HepG2 (cell line): ENCODE results near the gene KRTAP25-1. TPM values are rescaled to one million over a fixed set of nuclear protein-coding genes. Genes with fewer than 3 reads are reported as not detected.

Source experiments
- ATAC-seq: fragments of 200-7000 bp; cut with Tn5 transposase; 3 replicates; pipeline ENCODE4 v1.9.1; 2020; ENCODE audit warnings: mild to moderate bottlenecking, moderate library complexity
- BruUV-seq: library from RNA; stranded (reverse); fragments of 400-500 nt; replicated peaks from 2 replicates; lab custom pipeline; 2021; lab: Mats Ljungman, UMichigan
- CTCF ChIA-PET: fragments of 300-600 bp; formaldehyde crosslinking; extraction: SDS; loops from one replicate; lab custom pipeline; 2021; ENCODE audit warnings: low total read pairs, inconsistent platforms, low intra/inter-chr PET ratio; lab: Yijun Ruan, JAX
- POLR2A ChIA-PET: fragments of 350-600 bp; sonication (Branson Sonifier 250); formaldehyde crosslinking; loops from one replicate; lab custom pipeline; 2020; ENCODE audit warnings: antibody characterized with exemption, inconsistent platforms; lab: Yijun Ruan, JAX
- DNase-seq: peaks from one replicate; pipeline ENCODE4 v3.0.0-alpha.2; 2015; ENCODE audit warnings: low spot score
- FAIRE-seq: peaks from 3 replicates; lab custom pipeline; 2011; peaks lifted over from hg19 to GRCh38; lab: Jason Lieb, UNC
- H2AFZ ChIP-seq: one replicate; pipeline ENCODE4 v1.6.1; 2011; ENCODE audit warnings: low read length, inconsistent platforms
- H3K27ac ChIP-seq: fragments of 300-600 bp; 3 replicates; pipeline ENCODE4 v1.8.0; 2011; ENCODE audit warnings: mixed run types, mild to moderate bottlenecking, mixed read lengths, low read length, inconsistent platforms; ENCODE audit not compliant: insufficient read depth; ENCODE audit errors: extremely low read length
- H3K27me3 ChIP-seq, 2 experiments: fragments of 200-600 bp in 1 of 2; 2 replicates in 1 of 2; 3 replicates in 1 of 2; pipeline versions ENCODE4 v1.6.0 to v1.8.0; 2011; ENCODE audit warnings: low read length in 2 of 2, mild to moderate bottlenecking in 2 of 2, moderate library complexity in 2 of 2, inconsistent platforms in 1 of 2; ENCODE audit not compliant: insufficient read depth in 2 of 2, control insufficient read depth in 1 of 2
- H3K36me3 ChIP-seq, 2 experiments: fragments of 200-600 bp in 1 of 2; replicated peaks in 1 of 2; 2 replicates in 1 of 2; 3 replicates in 1 of 2; pipeline versions ENCODE4 v1.5.1 to v1.8.0; 2011; ENCODE audit warnings: low read length in 2 of 2, inconsistent platforms in 1 of 2; ENCODE audit not compliant: insufficient read depth in 2 of 2, control insufficient read depth in 1 of 2
- H3K4me1 ChIP-seq: 2 replicates; pipeline ENCODE4 v1.5.1; 2012; ENCODE audit warnings: low read length, inconsistent platforms; ENCODE audit not compliant: insufficient read depth
- H3K4me2 ChIP-seq: 2 replicates; pipeline ENCODE4 v1.6.0; 2011; ENCODE audit warnings: low read depth, low read length, inconsistent platforms
- H3K4me3 ChIP-seq, 3 experiments: fragments of 200-600 bp in 1 of 3; sonication (generic), shearing (Covaris generic) in 1 of 3; replicated peaks in 1 of 3; 2 replicates each; pipeline ENCODE4 v1.5.1; 2011 to 2016; ENCODE audit warnings: low read length in 3 of 3, inconsistent platforms in 2 of 3, low read depth in 2 of 3, mild to moderate bottlenecking in 2 of 3, control low read depth in 1 of 3, mixed read lengths in 1 of 3; ENCODE audit not compliant: insufficient read depth in 1 of 3
- H3K79me2 ChIP-seq: one replicate; pipeline ENCODE4 v1.6.1; 2011; ENCODE audit warnings: low read length, inconsistent platforms; ENCODE audit not compliant: insufficient read depth
- H3K9ac ChIP-seq: 2 replicates; pipeline ENCODE4 v1.6.0; 2011; ENCODE audit warnings: mild to moderate bottlenecking, low read depth, low read length, inconsistent platforms; ENCODE audit not compliant: insufficient read depth
- H3K9me3 ChIP-seq: 2 replicates; pipeline ENCODE4 v1.5.1; 2012; ENCODE audit warnings: mild to moderate bottlenecking, low read length
- H4K20me1 ChIP-seq: 2 replicates; pipeline ENCODE4 v1.6.0; 2011; ENCODE audit warnings: inconsistent platforms, mild to moderate bottlenecking, low read length, moderate library complexity; ENCODE audit not compliant: insufficient read depth
- EEA1 ChIP-seq: sonication (generic); formaldehyde crosslinking; IDR thresholded peaks from 2 replicates; pipeline ENCODE4 v1.5.1; 2020; ENCODE audit warnings: mild to moderate bottlenecking, missing genetic modification reagents, borderline replicate concordance
- NFIC ChIP-seq: IDR thresholded peaks from 2 replicates; pipeline ENCODE4 v1.6.1; 2012; ENCODE audit warnings: mild to moderate bottlenecking, low read length, inconsistent platforms
- SATB2 ChIP-seq: sonication (generic); formaldehyde crosslinking; IDR thresholded peaks from 2 replicates; pipeline ENCODE4 v1.5.0; 2020; ENCODE audit warnings: missing genetic modification reagents
- SIN3A ChIP-seq: IDR thresholded peaks from 2 replicates; pipeline ENCODE4 v1.6.1; 2011; ENCODE audit warnings: low read depth, mild to moderate bottlenecking, control low read depth, low read length, borderline replicate concordance
- ZBTB49 ChIP-seq: sonication (generic); formaldehyde crosslinking; IDR thresholded peaks from 2 replicates; pipeline ENCODE4 v1.4.0; 2020; ENCODE audit warnings: missing genetic modification reagents, borderline replicate concordance
- ZNF280D ChIP-seq: sonication (generic); formaldehyde crosslinking; IDR thresholded peaks from 2 replicates; pipeline ENCODE4 v1.5.1; 2020; ENCODE audit warnings: mild to moderate bottlenecking, missing genetic modification reagents
- ZNF782 ChIP-seq: sonication (generic); formaldehyde crosslinking; IDR thresholded peaks from 2 replicates; pipeline ENCODE4 v1.4.0; 2020; ENCODE audit warnings: missing genetic modification reagents, mild to moderate bottlenecking, borderline replicate concordance
- WGBS: methylation state at CpG from one replicate; pipeline ENCODE4 v1.1.6; 2017; ENCODE audit warnings: low lambda C conversion rate; 5-methylcytosine and 5-hydroxymethylcytosine counted together
- in situ Hi-C: cut with HindIII; loops from 2 replicates; pipeline ENCODE4 v1.10.0; 2017; ENCODE audit warnings: low pct_unique_long_range_greater_than_20kb; ENCODE audit not compliant: extremely low pct_ligation_motif_present
- intact Hi-C: fragments of 100-400 bp; cut with micrococcal nuclease; formaldehyde crosslinking; loops from one replicate; pipeline ENCODE4 v1.10.0; 2022; ENCODE audit not compliant: unreplicated experiment
- polyA plus RNA-seq, 8 experiments: library from polyadenylated mRNA; depleted of rRNA in 3 of 8; stranded (reverse) in 7 of 8; unstranded in 1 of 8; fragments of >200 nt; fragmentation: Illumina TruSeq in 4 of 8; extraction: Trizol in 4 of 8; gene quantifications; 2 replicates each; pipeline versions ENCODE4 v1.2.1 to v1.2.3, GENCODE V29; 2011 to 2016; ENCODE audit warnings: low read depth in 4 of 8, missing spikeins in 1 of 8, mixed read lengths in 1 of 8; ENCODE audit not compliant: insufficient read depth in 1 of 8
- total RNA-seq, 5 experiments: library from RNA; depleted of rRNA; stranded (reverse); fragments of >200 nt; fragmentation: Illumina TruSeq; extraction: Trizol; gene quantifications; 2 replicates each; pipeline ENCODE4 v1.2.3, GENCODE V29; 2016; ENCODE audit warnings: low read depth in 1 of 5

The KRTAP25-1 gene
- total and polyA plus RNA-seq, 2 of the 13 experiments (the other 11 are each of a cell fraction or from before 2014, with no cell fraction given), result not detected

GRCh38 chr21:30249936-30250335, 39.4 kb downstream of the KRTAP25-1 start (continued):
- TF ChIP-seq ZNF280D (CRISPR knock-in tag), result no peak
- no peak for TF ChIP-seq SIN3A
- no peak for TF ChIP-seq ZBTB49
- no peak for TF ChIP-seq ZNF782 (CRISPR knock-in tag)
- TF ChIP-seq NFIC, result no peak

- peaks cover 79% of the 10 kb centered on the region for H3K9me3 ChIP-seq
- no peak overlapping the region for H3K9ac ChIP-seq
- no peak for TF ChIP-seq EEA1 (CRISPR knock-in tag)
- TF ChIP-seq SATB2 (CRISPR knock-in tag), result no peak
- in situ Hi-C loops, result no loop called here
- H3K36me3 ChIP-seq, result no peaks in the 10 kb centered on the region
- FAIRE-seq, result no peak
- H3K4me1 ChIP-seq, result no peaks in the 10 kb centered on the region
- no peak for DNase-seq
- H3K4me3 ChIP-seq, result no peak overlapping the region
- BruUV-seq, result no TSS peak
- 46% methylated on average over 9 of the region's 9 CpGs for WGBS
- H3K27me3 ChIP-seq, result no peaks in the 10 kb centered on the region
- H2AFZ ChIP-seq, result no peak overlapping the region
- intact Hi-C loops, result no loop called here
- ATAC-seq, result no peak
- CTCF ChIA-PET, result no interaction called here
- H3K4me2 ChIP-seq, result no peak overlapping the region
- POLR2A ChIA-PET, result no interaction called here
- H3K27ac ChIP-seq, result no peak overlapping the region
- no peaks in the 10 kb centered on the region for H3K79me2 ChIP-seq
- no peaks in the 10 kb centered on the region for H4K20me1 ChIP-seq
Measured at GRCh38 chr21:30248844-30249243, 40.5 kb downstream of the KRTAP25-1 start.
